HG03439 (cell line): ENCODE results near the gene TGOLN2.
A peak's percentile ranks its signal among the peaks of the same experiment; 100 is the strongest.
"Not testable (repeated sequence)": the region's sequence is repeated elsewhere in the genome, so short reads cannot be mapped to it uniquely, and the experiment has no call there.

ENCODE experiments used
- ATAC-seq: cut with Tn5 transposase; IDR thresholded peaks from one replicate; pipeline ENCODE4 v1.9.1; 2021; ENCODE audit warnings: mild to moderate bottlenecking, moderate library complexity; ENCODE audit not compliant: unreplicated experiment

TGOLN2 gene

GRCh38 chr2:85327822-85328617, at the start of gene TGOLN2:
TGOLN2 (minus strand) TSS chr2:85327989; CDS start chr2:85327962, 27 bp downstream.
- peak; percentile 84 for ATAC-seq

- ATAC-seq = no peak
Observed at GRCh38 chr2:85377083-85377482, 49.3 kb upstream of the TGOLN2 start.

GRCh38 chr2:85376291-85377065, 48.7 kb upstream of the TGOLN2 start:
- ATAC-seq = no peak

GRCh38 chr2:85371045-85371444, 43.3 kb upstream of the TGOLN2 start:
- no peak for ATAC-seq

GRCh38 chr2:85369500-85369899, 41.7 kb upstream of the TGOLN2 start:
- no peak for ATAC-seq

GRCh38 chr2:85368921-85369320, 41.1 kb upstream of the TGOLN2 start:
- ATAC-seq = no peak

GRCh38 chr2:85367180-85367579, 39.4 kb upstream of the TGOLN2 start:
- ATAC-seq = no peak

GRCh38 chr2:85362653-85363387, 35.0 kb upstream of the TGOLN2 start:
- ATAC-seq = not testable (repeated sequence)

GRCh38 chr2:85357736-85358135, 29.9 kb upstream of the TGOLN2 start:
- no peak for ATAC-seq

- no peak for ATAC-seq
Observed at GRCh38 chr2:85356186-85356585, 28.4 kb upstream of the TGOLN2 start.

GRCh38 chr2:85355521-85355920, 27.7 kb upstream of the TGOLN2 start:
- ATAC-seq = no peak

GRCh38 chr2:85355073-85355410, 27.3 kb upstream of the TGOLN2 start:
- peak; percentile 8 for ATAC-seq

GRCh38 chr2:85354286-85355072, 26.7 kb upstream of the TGOLN2 start, which contains the start of the genes ELMOD3 and RETSAT:
ELMOD3 (plus strand) TSS chr2:85354769; CDS start chr2:85357199, 2,430 bp downstream.
RETSAT (minus strand) TSS chr2:85354528; CDS start chr2:85354507, 21 bp downstream.
- ATAC-seq = peak; percentile 98

GRCh38 chr2:85353876-85354285, 26.1 kb upstream of the TGOLN2 start:
- peak; percentile 17 for ATAC-seq

- no peak for ATAC-seq
Observed at GRCh38 chr2:85347599-85347998, 19.8 kb upstream of the TGOLN2 start.

GRCh38 chr2:85344356-85344954, 16.7 kb upstream of the TGOLN2 start:
- ATAC-seq = no peak

GRCh38 chr2:85343207-85343895, 15.6 kb upstream of the TGOLN2 start:
- not testable (repeated sequence) for ATAC-seq

- ATAC-seq = no peak
Observed at GRCh38 chr2:85342156-85342555, 14.4 kb upstream of the TGOLN2 start.

GRCh38 chr2:85341269-85342029, 13.7 kb upstream of the TGOLN2 start:
- ATAC-seq = no peak
